ENCODE measurements around the gene IGFALS. TPM values are rescaled to one million over a fixed set of nuclear protein-coding genes. Genes with fewer than 3 reads are reported as not detected.

Gene IGFALS
- total and polyA plus RNA-seq, 11 donors, result 0.12 to 0.38 (median 0.23) TPM; not detected in 8

- WGBS, 4 donors, result 95 to 96% (median 95%) methylated on average over 22 to 29 of the region's 29 CpGs
- peaks cover 0 to 92% (median 89%) of the 10 kb centered on the region in 9 donors for H3K36me3 ChIP-seq
- H3K9me3 ChIP-seq, result no peaks in the 10 kb centered on the region
- ATAC-seq (no peak), DNase-seq (peak in 1 of 5 donors; percentile 54)
- TF ChIP-seq, protein P1, sequence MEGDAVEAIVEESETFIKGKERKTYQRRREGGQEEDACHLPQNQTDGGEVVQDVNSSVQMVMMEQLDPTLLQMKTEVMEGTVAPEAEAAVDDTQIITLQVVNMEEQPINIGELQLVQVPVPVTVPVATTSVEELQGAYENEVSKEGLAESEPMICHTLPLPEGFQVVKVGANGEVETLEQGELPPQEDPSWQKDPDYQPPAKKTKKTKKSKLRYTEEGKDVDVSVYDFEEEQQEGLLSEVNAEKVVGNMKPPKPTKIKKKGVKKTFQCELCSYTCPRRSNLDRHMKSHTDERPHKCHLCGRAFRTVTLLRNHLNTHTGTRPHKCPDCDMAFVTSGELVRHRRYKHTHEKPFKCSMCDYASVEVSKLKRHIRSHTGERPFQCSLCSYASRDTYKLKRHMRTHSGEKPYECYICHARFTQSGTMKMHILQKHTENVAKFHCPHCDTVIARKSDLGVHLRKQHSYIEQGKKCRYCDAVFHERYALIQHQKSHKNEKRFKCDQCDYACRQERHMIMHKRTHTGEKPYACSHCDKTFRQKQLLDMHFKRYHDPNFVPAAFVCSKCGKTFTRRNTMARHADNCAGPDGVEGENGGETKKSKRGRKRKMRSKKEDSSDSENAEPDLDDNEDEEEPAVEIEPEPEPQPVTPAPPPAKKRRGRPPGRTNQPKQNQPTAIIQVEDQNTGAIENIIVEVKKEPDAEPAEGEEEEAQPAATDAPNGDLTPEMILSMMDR (IDR thresholded peaks at IDR 0.05), result no peak
- TF ChIP-seq POLR2A (IDR thresholded peaks at IDR 0.05), result no peak
- no peak overlapping the region for H3K27ac ChIP-seq
- intact Hi-C loops (cut with DNase I), result no loop called here
- no peak overlapping the region for H3K4me3 ChIP-seq
- H3K4me1 ChIP-seq, result no peaks in the 10 kb centered on the region
- no peaks in the 10 kb centered on the region for H3K27me3 ChIP-seq
Observed at GRCh38 chr16:1749152-1750117, 44.1 kb downstream of the IGFALS start.

DNA sequence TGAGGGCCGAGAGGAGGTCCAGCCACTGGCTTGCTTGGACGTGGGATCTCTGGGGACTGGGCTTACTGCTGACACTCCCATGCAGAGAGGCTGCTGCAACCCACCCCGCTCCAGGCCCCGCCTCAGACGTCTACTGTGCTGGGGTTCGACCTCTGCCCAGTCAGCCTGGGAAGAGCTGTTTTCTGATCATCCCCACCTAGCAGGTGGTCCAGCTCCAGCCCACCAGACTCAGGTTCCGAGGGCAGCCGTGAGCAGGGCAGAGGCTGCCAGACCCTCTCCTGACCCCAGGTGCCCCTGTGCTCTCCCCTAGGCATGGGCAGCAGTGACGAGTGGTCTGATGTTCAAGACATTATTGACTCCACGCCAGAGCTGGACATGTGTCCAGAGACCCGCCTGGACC, 45.6 kb downstream of the IGFALS start:
- Histone ChIP-seq H3K27ac (no peak overlapping the region), H3K9me3 (no peaks in the 10 kb centered on the region), H3K4me1 (no peaks in the 10 kb centered on the region), H3K36me3 (peaks cover 0 to 95% (median 90%) of the 10 kb centered on the region in 9 donors), H3K27me3 (no peaks in the 10 kb centered on the region), H3K4me3 (no peak overlapping the region)
- DNase-seq, result no peak
- ATAC-seq, result no peak
- 86 to 93% (median 88%) methylated on average over 8 to 11 of the region's 11 CpGs for WGBS, 4 donors
- no peak for TF ChIP-seq POLR2A (IDR thresholded peaks at IDR 0.05)
- TF ChIP-seq, protein P1 (IDR thresholded peaks at IDR 0.05), result no peak
- intact Hi-C loops (cut with DNase I), result no loop called here

DNA sequence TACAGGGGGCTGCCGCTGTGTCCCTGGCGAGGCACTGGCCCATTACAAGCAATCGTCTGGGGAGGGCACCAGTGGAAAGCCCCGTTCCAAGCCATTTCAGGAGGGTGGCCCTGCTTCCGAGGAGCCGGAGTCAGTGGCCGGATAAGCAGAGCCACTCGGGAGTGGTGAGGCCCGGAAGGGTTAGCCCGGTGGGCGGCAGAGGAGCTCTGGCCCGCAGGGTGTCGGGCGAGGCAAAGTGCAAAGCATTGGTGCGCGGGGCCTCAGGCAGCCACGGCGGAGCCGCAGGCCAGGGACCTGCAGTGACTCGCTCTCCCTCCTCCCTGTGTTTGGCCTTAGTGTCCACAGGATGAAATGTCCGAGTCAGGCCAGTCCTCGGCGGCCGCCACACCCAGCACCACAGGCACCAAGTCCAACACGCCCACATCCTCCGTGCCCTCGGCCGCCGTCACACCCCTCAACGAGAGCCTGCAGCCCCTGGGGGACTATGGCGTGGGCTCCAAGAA, 46.8 kb downstream of the IGFALS start:
- DNase-seq (no peak), ATAC-seq (no peak)
- WGBS, 4 donors, result 90 to 93% (median 92%) methylated on average over 26 to 31 of the region's 31 CpGs
- intact Hi-C loops (cut with DNase I), result no loop called here
- Histone ChIP-seq H3K36me3 (peaks cover 0 to 83% (median 78%) of the 10 kb centered on the region in 9 donors), H3K27me3 (no peaks in the 10 kb centered on the region), H3K4me1 (no peaks in the 10 kb centered on the region), H3K4me3 (no peak overlapping the region), H3K9me3 (no peaks in the 10 kb centered on the region), H3K27ac (no peak overlapping the region)
- TF ChIP-seq, protein P1 (IDR thresholded peaks at IDR 0.05), result no peak
- no peak for TF ChIP-seq POLR2A (IDR thresholded peaks at IDR 0.05)

Data from heart left ventricle (tissue), 16 donors.